Measurements from ENCODE around the gene TACR1. TPM values are rescaled to one million over a fixed set of nuclear protein-coding genes. Genes with fewer than 3 reads are reported as not detected.

The TACR1 gene
- total RNA-seq, 4 donors from 2014 or later: 3.3 to 10.8 (median 5.3) TPM

DNA sequence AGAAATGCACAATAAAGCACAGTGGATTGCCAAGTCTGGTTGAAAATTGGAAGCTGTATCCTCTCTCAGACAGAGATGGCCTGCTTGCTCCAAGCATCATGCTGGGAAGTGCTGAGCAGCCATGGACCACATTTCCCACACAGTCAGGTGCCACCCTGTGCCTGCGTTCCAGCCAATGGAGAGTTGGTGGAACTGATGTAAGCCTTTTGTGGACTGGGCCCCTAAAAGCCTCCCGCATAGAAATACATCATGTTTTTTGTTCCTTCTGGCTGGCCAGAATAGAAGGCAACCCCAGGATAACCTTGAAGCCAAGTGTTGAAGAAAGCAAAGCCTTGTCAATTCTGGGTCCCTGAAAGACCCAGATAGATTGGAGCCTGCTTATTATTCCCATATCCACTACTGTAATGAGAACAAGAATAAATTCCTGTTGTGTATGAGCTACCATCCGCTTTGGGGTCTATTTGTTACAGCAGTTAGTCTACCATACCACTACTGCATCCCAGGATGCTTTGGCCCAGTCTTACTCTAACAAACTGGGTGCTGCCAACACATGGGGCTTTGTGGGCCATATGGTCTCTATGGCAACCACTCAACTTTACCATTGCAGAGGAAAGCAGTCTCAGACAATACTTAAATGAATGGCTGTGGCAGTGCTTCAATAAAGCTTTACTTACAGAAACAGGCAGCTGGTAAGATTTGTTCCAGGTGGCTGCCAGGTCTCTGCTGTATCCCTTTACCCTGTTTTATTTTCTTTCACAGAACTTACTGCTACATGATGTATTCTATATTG is 175.5 kb downstream of the TACR1 start:
- Histone ChIP-seq H3K27ac (no peak overlapping the region), H3K4me1 (peaks cover 0 to 6% (median 0%) of the 10 kb centered on the region in 4 donors), H3K27me3 (no peaks in the 10 kb centered on the region), H3K4me3 (no peak overlapping the region), H3K9me3 (no peaks in the 10 kb centered on the region), H3K36me3 (no peaks in the 10 kb centered on the region)
- no peak for DNase-seq (ENCODE audit: low spot score in 2 of 2)
- WGBS, 2 donors: 88 to 98% methylated on average over 3 of the region's 3 CpGs
- TF ChIP-seq CTCF (IDR thresholded peaks at IDR 0.05): no peak
- TF ChIP-seq EP300 (IDR thresholded peaks at IDR 0.05): no peak

DNA sequence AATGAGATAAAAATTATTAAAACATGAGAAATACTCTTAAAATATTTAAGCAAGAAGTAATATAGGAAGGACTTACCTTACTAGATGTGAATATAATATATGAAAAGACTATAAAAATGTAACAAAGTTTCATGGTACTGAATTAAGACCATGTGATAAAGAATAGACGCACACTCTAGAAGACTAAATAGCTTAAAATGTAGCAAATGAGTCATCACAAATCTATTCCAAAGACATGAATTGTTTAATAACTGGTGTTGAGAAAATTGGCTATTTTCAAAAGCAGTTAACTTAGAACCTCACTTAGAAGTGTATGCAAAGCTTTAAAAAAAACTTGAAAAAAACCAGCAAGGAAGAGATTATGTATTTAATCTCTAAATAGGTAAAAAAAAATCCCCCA is 176.8 kb downstream of the TACR1 start:
- H3K4me1 ChIP-seq: peaks cover 0 to 6% (median 0%) of the 10 kb centered on the region in 4 donors
- no peak overlapping the region for H3K4me3 ChIP-seq
- no peaks in the 10 kb centered on the region for H3K9me3 ChIP-seq
- no peaks in the 10 kb centered on the region for H3K27me3 ChIP-seq
- TF ChIP-seq POLR2A (IDR thresholded peaks at IDR 0.05) (no peak), CTCF (IDR thresholded peaks at IDR 0.05) (no peak), EP300 (IDR thresholded peaks at IDR 0.05) (no peak)
- no peak for DNase-seq (ENCODE audit: low spot score in 2 of 2)
- 36 to 57% methylated on average over 1 of the region's 1 CpG for WGBS, 2 donors
- H3K36me3 ChIP-seq: no peaks in the 10 kb centered on the region
- H3K27ac ChIP-seq: no peak overlapping the region

DNA sequence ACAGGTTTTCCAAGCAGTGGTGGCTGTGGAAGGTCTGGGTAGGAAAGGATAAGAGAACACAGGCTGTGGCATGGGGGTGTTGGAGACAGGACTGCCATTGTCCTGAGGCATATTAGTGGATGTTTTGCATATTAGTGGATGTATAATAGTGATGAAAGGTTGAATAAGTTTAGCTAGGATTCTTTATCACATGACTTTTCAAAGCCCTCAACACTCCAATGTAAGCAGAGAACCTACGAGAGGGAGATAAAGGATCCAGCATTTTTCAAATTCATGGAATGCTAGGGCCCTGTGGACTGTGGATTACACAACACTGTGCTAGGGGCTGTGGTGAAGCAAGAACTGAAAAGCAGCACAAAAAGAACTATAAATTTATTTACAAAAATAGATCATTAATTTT is 177.6 kb downstream of the TACR1 start:
- H3K9me3 ChIP-seq: no peaks in the 10 kb centered on the region
- H3K4me1 ChIP-seq: peaks cover 0 to 6% (median 0%) of the 10 kb centered on the region in 4 donors
- no peak overlapping the region for H3K4me3 ChIP-seq
- H3K27ac ChIP-seq: no peak overlapping the region
- H3K27me3 ChIP-seq: no peaks in the 10 kb centered on the region
- H3K36me3 ChIP-seq: no peaks in the 10 kb centered on the region
- 28 to 62% methylated on average over 1 of the region's 1 CpG for WGBS, 2 donors
- TF ChIP-seq POLR2A (IDR thresholded peaks at IDR 0.05) (no peak), CTCF (IDR thresholded peaks at IDR 0.05) (no peak), EP300 (IDR thresholded peaks at IDR 0.05) (no peak)
- no peak for DNase-seq (ENCODE audit: low spot score in 2 of 2)

- Histone ChIP-seq H3K36me3 (no peaks in the 10 kb centered on the region), H3K27ac (no peak overlapping the region), H3K9me3 (peaks cover 0 to under 1% (median 0%) of the 10 kb centered on the region in 4 donors), H3K4me1 (peaks cover 0 to 6% (median 0%) of the 10 kb centered on the region in 4 donors), H3K4me3 (no peak overlapping the region), H3K27me3 (no peaks in the 10 kb centered on the region)
- TF ChIP-seq POLR2A (IDR thresholded peaks at IDR 0.05): no peak
- no peak for TF ChIP-seq CTCF (IDR thresholded peaks at IDR 0.05)
- no peak for TF ChIP-seq EP300 (IDR thresholded peaks at IDR 0.05)
- DNase-seq (ENCODE audit: low spot score in 2 of 2): no peak
- WGBS, 2 donors: 92 to 93% methylated on average over 11 of the region's 11 CpGs
Observed at GRCh38 chr2:75020476-75020875, 178.8 kb downstream of the TACR1 start.

DNA sequence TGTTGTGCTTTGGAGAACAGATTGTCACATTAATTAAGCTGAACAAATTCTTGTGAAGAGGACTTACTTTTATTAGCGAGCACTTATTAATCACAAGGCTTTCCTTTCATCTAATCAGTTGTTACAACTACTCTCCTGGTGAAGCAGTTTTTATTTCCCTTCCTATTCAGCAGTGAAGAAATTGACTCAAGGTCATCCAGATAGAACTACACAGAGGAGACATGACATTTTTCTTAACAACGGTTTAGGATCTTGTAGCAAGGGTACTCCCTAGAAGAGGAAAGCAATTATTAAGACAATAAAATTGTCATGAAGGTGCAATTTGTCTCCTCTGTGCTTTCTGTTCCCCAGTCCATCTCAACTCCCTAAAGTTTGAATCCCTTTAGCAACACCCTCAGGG is 179.5 kb downstream of the TACR1 start:
- H3K36me3 ChIP-seq: no peaks in the 10 kb centered on the region
- peaks cover 0 to 6% (median 0%) of the 10 kb centered on the region in 4 donors for H3K4me1 ChIP-seq
- no peak overlapping the region for H3K4me3 ChIP-seq
- H3K27me3 ChIP-seq: no peaks in the 10 kb centered on the region
- H3K9me3 ChIP-seq: peaks cover 0 to 7% (median 0%) of the 10 kb centered on the region in 4 donors
- no peak overlapping the region for H3K27ac ChIP-seq
- no peak for DNase-seq (ENCODE audit: low spot score in 2 of 2)
- TF ChIP-seq POLR2A (IDR thresholded peaks at IDR 0.05) (no peak), CTCF (IDR thresholded peaks at IDR 0.05) (no peak), EP300 (IDR thresholded peaks at IDR 0.05) (no peak)
- WGBS, 2 donors: 66 to 67% methylated on average over 2 of the region's 2 CpGs
